Loucy (cell line): ENCODE measurements around the gene NAGPA.

ENCODE experiments used
- H2AFZ ChIP-seq: fragments of 200-600 bp; sonication (generic); 2 replicates; pipeline ENCODE4 v1.6.0; 2016; ENCODE audit warnings: antibody characterized with exemption, mild to moderate bottlenecking, low read length, moderate library complexity
- H3F3A ChIP-seq: fragments of 200-600 bp; 2 replicates; pipeline ENCODE4 v1.6.0; 2016; ENCODE audit warnings: antibody characterized with exemption, low read depth, mild to moderate bottlenecking
- H3K27me3 ChIP-seq: fragments of 200-600 bp; sonication (generic); 2 replicates; pipeline ENCODE4 v1.6.1; 2014; ENCODE audit warnings: low read length, mild to moderate bottlenecking; ENCODE audit not compliant: insufficient read depth, poor library complexity, severe bottlenecking
- H3K36me3 ChIP-seq: fragments of 200-600 bp; sonication (generic); 2 replicates; pipeline ENCODE4 v1.6.1; 2016; ENCODE audit warnings: low read length; ENCODE audit not compliant: insufficient read depth
- H3K4me1 ChIP-seq: fragments of 200-600 bp; sonication (generic); 2 replicates; pipeline ENCODE4 v1.5.1; 2014; ENCODE audit warnings: low read length, mild to moderate bottlenecking; ENCODE audit not compliant: insufficient read depth, poor library complexity, severe bottlenecking
- H3K4me2 ChIP-seq: fragments of 200-600 bp; sonication (generic); 2 replicates; pipeline ENCODE4 v1.6.0; 2014; ENCODE audit warnings: antibody characterized with exemption, low read length, low read depth, mild to moderate bottlenecking; ENCODE audit not compliant: poor library complexity, severe bottlenecking
- H3K4me3 ChIP-seq: fragments of 200-600 bp; sonication (generic); 2 replicates; pipeline ENCODE4 v1.5.1; 2014; ENCODE audit warnings: low read length, mild to moderate bottlenecking, mixed read lengths; ENCODE audit not compliant: poor library complexity, severe bottlenecking
- H3K79me2 ChIP-seq: fragments of 200-600 bp; sonication (generic); 2 replicates; pipeline ENCODE4 v1.6.1; 2014; ENCODE audit warnings: low read length; ENCODE audit not compliant: insufficient read depth
- H3K9ac ChIP-seq: fragments of 200-600 bp; sonication (generic); 2 replicates; pipeline ENCODE4 v1.6.0; 2014; ENCODE audit warnings: mild to moderate bottlenecking, low read depth, low read length, moderate library complexity; ENCODE audit not compliant: poor library complexity, severe bottlenecking
- H3K9me2 ChIP-seq: fragments of 200-600 bp; sonication (generic); replicated peaks from 2 replicates; pipeline ENCODE4 v1.6.1; 2016; ENCODE audit warnings: low read depth, low read length, mixed read lengths
- H3K9me3 ChIP-seq: fragments of 200-600 bp; sonication (generic); 2 replicates; pipeline ENCODE4 v1.6.1; 2014; ENCODE audit warnings: mild to moderate bottlenecking, antibody characterized with exemption, low read length, low read depth; ENCODE audit not compliant: insufficient read depth
- H4K20me1 ChIP-seq: fragments of 200-600 bp; sonication (generic); 2 replicates; pipeline ENCODE4 v1.6.0; 2014; ENCODE audit warnings: antibody characterized with exemption, low read length, mild to moderate bottlenecking; ENCODE audit not compliant: insufficient read depth, poor library complexity, severe bottlenecking
- CTCF ChIP-seq: fragments of 200-600 bp; sonication (generic); conservative IDR thresholded peaks from 2 replicates; pipeline ENCODE4 v1.5.1; 2014; ENCODE audit warnings: mild to moderate bottlenecking, antibody characterized with exemption, low read length
- EZH2phosphoT487 ChIP-seq: fragments of 200-600 bp; IDR thresholded peaks from 2 replicates; pipeline ENCODE4 v1.6.1; 2018; ENCODE audit warnings: antibody characterized with exemption, mild to moderate bottlenecking, moderate library complexity, borderline replicate concordance

Gene NAGPA

GRCh38 chr16:5066511-5066910 is 32.8 kb upstream of the NAGPA start:
- Histone ChIP-seq H3K4me3 (no peak overlapping the region), H3K9me3 (no peaks in the 10 kb centered on the region), H3K27me3 (no peaks in the 10 kb centered on the region), H3K36me3 (no peaks in the 10 kb centered on the region), H4K20me1 (no peaks in the 10 kb centered on the region), H3K4me1 (peaks cover 4% of the 10 kb centered on the region), H3K9ac (no peak overlapping the region), H3K9me2 (no peaks in the 10 kb centered on the region), H2AFZ (no peak overlapping the region), H3K4me2 (no peak overlapping the region), H3F3A (no peaks in the 10 kb centered on the region), H3K79me2 (no peaks in the 10 kb centered on the region)
- no peak for TF ChIP-seq CTCF
- no peak for TF ChIP-seq EZH2phosphoT487

GRCh38 chr16:5065813-5066212 is 32.1 kb upstream of the NAGPA start, which contains the start of gene C16orf89:
Gene C16orf89 (minus strand): TSS chr16:5065956. CDS start chr16:5065908, 48 bp downstream.
- no peaks in the 10 kb centered on the region for H3K4me1 ChIP-seq
- TF ChIP-seq CTCF (no peak), EZH2phosphoT487 (no peak)
- no peak within 1 kb of the TSS for H3K4me2 ChIP-seq
- no peaks in the 10 kb centered on the region for H3K9me2 ChIP-seq
- no peaks in the 10 kb centered on the region for H4K20me1 ChIP-seq
- no peaks in the 10 kb centered on the region for H3K36me3 ChIP-seq
- H3F3A ChIP-seq: no peaks in the 10 kb centered on the region
- no peak within 1 kb of the TSS for H3K9ac ChIP-seq
- H3K9me3 ChIP-seq: no peaks in the 10 kb centered on the region
- no peaks in the 10 kb centered on the region for H3K27me3 ChIP-seq
- H3K4me3 ChIP-seq: no peak within 1 kb of the TSS
- H2AFZ ChIP-seq: no peak within 1 kb of the TSS
- H3K79me2 ChIP-seq: no peaks in the 10 kb centered on the region

- no peaks in the 10 kb centered on the region for H3K36me3 ChIP-seq
- no peak for TF ChIP-seq CTCF
- no peaks in the 10 kb centered on the region for H3F3A ChIP-seq
- H2AFZ ChIP-seq: no peak overlapping the region
- no peak overlapping the region for H3K4me2 ChIP-seq
- no peaks in the 10 kb centered on the region for H3K27me3 ChIP-seq
- no peaks in the 10 kb centered on the region for H4K20me1 ChIP-seq
- no peaks in the 10 kb centered on the region for H3K4me1 ChIP-seq
- H3K9me2 ChIP-seq: no peaks in the 10 kb centered on the region
- H3K79me2 ChIP-seq: no peaks in the 10 kb centered on the region
- H3K4me3 ChIP-seq: no peak overlapping the region
- H3K9ac ChIP-seq: no peak overlapping the region
- H3K9me3 ChIP-seq: no peaks in the 10 kb centered on the region
These were observed 31.6 kb upstream of the NAGPA start for GRCh38 chr16:5065326-5065725.
